H1 (cell line): ENCODE results near the gene MAOA. TPM values are rescaled to one million over a fixed set of nuclear protein-coding genes. Genes with fewer than 3 reads are reported as not detected.

Experiments
- CTCF ChIA-PET: fragments of 300-600 bp; sonication (Branson Sonifier 250); formaldehyde crosslinking; loops from one replicate; lab custom pipeline; 2021; ENCODE audit not compliant: partially characterized antibody; lab: Charles Lee
- POLR2A ChIA-PET: fragments of 300-600 bp; sonication (Branson Sonifier 250); formaldehyde crosslinking; loops from one replicate; lab custom pipeline; 2021; ENCODE audit warnings: inconsistent platforms; ENCODE audit not compliant: partially characterized antibody; lab: Charles Lee
- DNase-seq, 2 experiments: peaks; one replicate each; pipeline versions ENCODE4 v3.0.0 to v3.0.0-alpha.2; 2010 to 2022; ENCODE audit warnings: low spot score in 2 of 2, low read depth in 1 of 2, mixed read lengths in 1 of 2
- FAIRE-seq: peaks from 2 replicates; lab custom pipeline; 2011; peaks lifted over from hg19 to GRCh38; lab: Jason Lieb, UNC
- H2AFZ ChIP-seq: 2 replicates; pipeline ENCODE4 v1.8.1; 2012; ENCODE audit warnings: low read length, inconsistent platforms
- H2AK5ac ChIP-seq: 2 replicates; pipeline ENCODE4 v1.6.1; 2013; ENCODE audit warnings: low read depth, low read length
- H2BK120ac ChIP-seq: replicated peaks from 2 replicates; pipeline ENCODE3; 2013; ENCODE audit warnings: low read depth, low read length, inconsistent platforms
- H2BK12ac ChIP-seq: 2 replicates; pipeline ENCODE4 v1.6.1; 2013; ENCODE audit warnings: low read depth, low read length
- H2BK15ac ChIP-seq: 2 replicates; pipeline ENCODE4 v1.6.1; 2013; ENCODE audit warnings: low read length
- H2BK20ac ChIP-seq: 2 replicates; pipeline ENCODE4 v1.6.1; 2013; ENCODE audit warnings: low read length
- H2BK5ac ChIP-seq: 2 replicates; pipeline ENCODE4 v1.6.1; 2013; ENCODE audit warnings: low read depth, low read length
- H3K14ac ChIP-seq: 2 replicates; pipeline ENCODE4 v1.6.1; 2013; ENCODE audit warnings: inconsistent platforms; ENCODE audit not compliant: insufficient read length
- H3K18ac ChIP-seq: 2 replicates; pipeline ENCODE4 v1.6.1; 2013; ENCODE audit warnings: low read length; ENCODE audit errors: extremely low read depth
- H3K23ac ChIP-seq: 2 replicates; pipeline ENCODE4 v1.6.1; 2013; ENCODE audit warnings: inconsistent platforms; ENCODE audit not compliant: insufficient read length
- H3K23me2 ChIP-seq: 2 replicates; pipeline ENCODE4 v1.6.1; 2013; ENCODE audit warnings: low read depth, low read length
- H3K27ac ChIP-seq: 2 replicates; pipeline ENCODE4 v1.6.1; 2011; ENCODE audit warnings: low read depth, low read length, inconsistent platforms
- H3K27me3 ChIP-seq, 4 experiments: replicated peaks in 1 of 4; 1 replicate in 1 of 4; 2 replicates in 3 of 4; pipeline versions ENCODE4 v1.6.1 to v1.8.1; 2011 to 2013; ENCODE audit warnings: low read length in 3 of 4, mild to moderate bottlenecking in 3 of 4, inconsistent platforms in 2 of 4, mixed read lengths in 2 of 4, moderate library complexity in 1 of 4; ENCODE audit not compliant: control insufficient read depth in 3 of 4, insufficient read depth in 3 of 4; ENCODE audit errors: extremely low read depth in 1 of 4
- H3K36me3 ChIP-seq, 4 experiments: 2 replicates each; pipeline versions ENCODE4 v1.6.1 to v1.8.1; 2011 to 2013; ENCODE audit warnings: mild to moderate bottlenecking in 4 of 4, low read length in 3 of 4, moderate library complexity in 2 of 4, control low read depth in 1 of 4, inconsistent platforms in 1 of 4; ENCODE audit not compliant: insufficient read depth in 4 of 4, control insufficient read depth in 2 of 4
- H3K4ac ChIP-seq: replicated peaks from 2 replicates; pipeline ENCODE3; 2013; ENCODE audit warnings: low read length, low read depth, mixed read lengths, inconsistent platforms; ENCODE audit not compliant: insufficient read length
- H3K4me1 ChIP-seq, 4 experiments: replicated peaks in 1 of 4; 1 replicate in 1 of 4; 2 replicates in 3 of 4; pipeline versions ENCODE4 v1.6.1 to v1.8.1; 2011 to 2013; ENCODE audit warnings: low read length in 3 of 4, inconsistent platforms in 2 of 4, mixed read lengths in 1 of 4; ENCODE audit not compliant: insufficient read depth in 4 of 4, control insufficient read depth in 3 of 4
- H3K4me2 ChIP-seq, 2 experiments: 2 replicates each; pipeline versions ENCODE4 v1.6.1 to v1.8.1; 2011 to 2013; ENCODE audit warnings: low read depth in 2 of 2, low read length in 2 of 2, control low read depth in 1 of 2, inconsistent platforms in 1 of 2, mild to moderate bottlenecking in 1 of 2; ENCODE audit not compliant: insufficient read depth in 1 of 2
- H3K4me3 ChIP-seq, 4 experiments: fragments of 200-600, 300-600 bp in 1 of 4; sonication (generic), shearing (Covaris generic), sonication (Bioruptor Twin) in 1 of 4; 2 replicates each; pipeline versions ENCODE4 v1.5.1 to v1.8.1; 2011 to 2016; ENCODE audit warnings: low read length in 4 of 4, low read depth in 3 of 4, control low read depth in 2 of 4, inconsistent platforms in 2 of 4, mild to moderate bottlenecking in 2 of 4, mixed read lengths in 1 of 4, moderate library complexity in 1 of 4; ENCODE audit not compliant: insufficient read depth in 2 of 4; ENCODE audit errors: extremely low read depth in 1 of 4
- H3K56ac ChIP-seq: replicated peaks from 2 replicates; pipeline ENCODE3; 2013; ENCODE audit warnings: low read depth, mild to moderate bottlenecking, mixed read lengths, low read length, inconsistent platforms; ENCODE audit not compliant: insufficient read length
- H3K79me1 ChIP-seq: 2 replicates; pipeline ENCODE4 v1.6.1; 2013; ENCODE audit warnings: low read depth, low read length, control low read depth
- H3K79me2 ChIP-seq, 2 experiments: 2 replicates each; pipeline versions ENCODE4 v1.6.1 to v1.8.1; 2012 to 2013; ENCODE audit warnings: low read length in 2 of 2, mild to moderate bottlenecking in 2 of 2, inconsistent platforms in 1 of 2; ENCODE audit not compliant: insufficient read depth in 2 of 2, control insufficient read depth in 1 of 2
- H3K9ac ChIP-seq, 4 experiments: replicated peaks in 1 of 4; 1 replicate in 1 of 4; 2 replicates in 3 of 4; pipeline versions ENCODE4 v1.6.1 to v1.8.1; 2011 to 2013; ENCODE audit warnings: low read depth in 3 of 4, low read length in 3 of 4, control low read depth in 2 of 4, mild to moderate bottlenecking in 2 of 4, moderate library complexity in 2 of 4, inconsistent platforms in 1 of 4; ENCODE audit errors: extremely low read depth in 1 of 4
- H3K9me3 ChIP-seq, 2 experiments: 2 replicates each; pipeline versions ENCODE4 v1.6.1 to v1.8.1; 2012 to 2013; ENCODE audit warnings: mild to moderate bottlenecking in 2 of 2, moderate library complexity in 2 of 2, control low read depth in 1 of 2, inconsistent platforms in 1 of 2, low read depth in 1 of 2, low read length in 1 of 2, mixed read lengths in 1 of 2; ENCODE audit not compliant: insufficient read depth in 2 of 2
- H4K20me1 ChIP-seq, 2 experiments: replicated peaks in 1 of 2; 2 replicates each; pipeline versions ENCODE3 to v1.8.1; 2011 to 2013; ENCODE audit warnings: inconsistent platforms in 2 of 2, low read length in 2 of 2, mild to moderate bottlenecking in 1 of 2; ENCODE audit not compliant: insufficient read depth in 2 of 2, control insufficient read depth in 1 of 2
- H4K5ac ChIP-seq: 2 replicates; pipeline ENCODE4 v1.6.1; 2013; ENCODE audit warnings: low read length, low read depth, mixed read lengths, inconsistent platforms; ENCODE audit not compliant: insufficient read length
- H4K8ac ChIP-seq: 2 replicates; pipeline ENCODE4 v1.8.0; 2013; ENCODE audit warnings: mild to moderate bottlenecking, moderate library complexity, low read length, inconsistent platforms; ENCODE audit not compliant: insufficient read depth; ENCODE audit errors: extremely low read depth
- H4K91ac ChIP-seq: replicated peaks from 2 replicates; pipeline ENCODE3; 2013; ENCODE audit warnings: low read length, mixed read lengths, inconsistent platforms; ENCODE audit not compliant: insufficient read length
- BRCA1 ChIP-seq: IDR thresholded peaks from 2 replicates; pipeline ENCODE4 v1.6.1; 2012; ENCODE audit warnings: low read depth, low read length, improper control_type of control experiment
- CEBPB ChIP-seq: IDR thresholded peaks from 2 replicates; pipeline ENCODE4 v1.6.1; 2012; ENCODE audit warnings: low read depth, low read length
- CHD1 ChIP-seq: IDR thresholded peaks from 2 replicates; pipeline ENCODE4 v1.6.1; 2012; ENCODE audit warnings: low read depth, low read length, improper control_type of control experiment
- GTF2F1 ChIP-seq: IDR thresholded peaks from 2 replicates; pipeline ENCODE4 v1.6.1; 2012; ENCODE audit warnings: low read depth, low read length, improper control_type of control experiment, borderline replicate concordance
- SAP30 ChIP-seq: fragments of 300-600 bp; sonication (generic); IDR thresholded peaks from 2 replicates; pipeline ENCODE4 v1.7.1; 2012; ENCODE audit warnings: low read length, moderate library complexity, mild to moderate bottlenecking, inconsistent platforms; ENCODE audit not compliant: insufficient read depth, insufficient replicate concordance
- SIN3A ChIP-seq, 2 experiments: IDR thresholded peaks in 1 of 2; conservative IDR thresholded peaks in 1 of 2; 2 replicates each; pipeline ENCODE4 v1.6.1; 2011 to 2012; ENCODE audit warnings: low read length in 2 of 2, improper control_type of control experiment in 1 of 2, low read depth in 1 of 2, mild to moderate bottlenecking in 1 of 2
- polyA plus RNA-seq, 7 experiments: library from polyadenylated mRNA; depleted of rRNA in 3 of 7; stranded (reverse) in 5 of 7; unstranded in 2 of 7; fragments of >200 nt in 5 of 7; fragments of 200-250 nt in 2 of 7; gene quantifications; 1 replicate in 5 of 7; 2 replicates in 1 of 7; 4 replicates in 1 of 7; pipeline versions ENCODE4 v1.2.1 to v1.2.3, GENCODE V29; 2011 to 2013; ENCODE audit warnings: missing spikeins in 2 of 7, mixed read lengths in 2 of 7
- total RNA-seq: library from RNA; stranded (reverse); fragmentation: NEBNext Ultra II Directional; extraction: Animal tissue kit (Norgen Biotek cat#: 25700); gene quantifications from 2 replicates; pipeline ENCODE4 v1.2.1, GENCODE V29; 2021

MAOA gene
- total and polyA plus RNA-seq, 2 of the 8 experiments (the other 6 are each of a cell fraction or from before 2014, with no cell fraction given), result 2.6 to 8.2 TPM

GRCh38 chrX:43682726-43683125, 26.6 kb downstream of the MAOA start:
- H4K91ac ChIP-seq, result no peak overlapping the region
- no peak overlapping the region for H3K4me2 ChIP-seq
- H2BK5ac ChIP-seq, result no peak overlapping the region
- H3K79me2 ChIP-seq, result no peaks in the 10 kb centered on the region
- no peak overlapping the region for H3K27ac ChIP-seq
- H2AK5ac ChIP-seq, result no peak overlapping the region
- no peaks in the 10 kb centered on the region for H3K27me3 ChIP-seq
- no peak overlapping the region for H3K56ac ChIP-seq
- H4K20me1 ChIP-seq, result no peaks in the 10 kb centered on the region
- no peak overlapping the region for H2BK15ac ChIP-seq
- H2BK12ac ChIP-seq, result no peak overlapping the region
- FAIRE-seq (no peak), DNase-seq (no peak)
- no peak overlapping the region for H2AFZ ChIP-seq
- no peak overlapping the region for H2BK120ac ChIP-seq
- H3K4me1 ChIP-seq, result no peaks in the 10 kb centered on the region; a peak in 1 of 7 replicates
- no peak overlapping the region for H4K8ac ChIP-seq
- no peak overlapping the region for H4K5ac ChIP-seq
- no peaks in the 10 kb centered on the region for H3K79me1 ChIP-seq
- H3K14ac ChIP-seq, result no peak overlapping the region
- CTCF ChIA-PET, result no interaction called here
- H3K9me3 ChIP-seq, result no peaks in the 10 kb centered on the region
- no peak overlapping the region for H3K9ac ChIP-seq
- no peak overlapping the region for H3K18ac ChIP-seq
- H3K4ac ChIP-seq, result no peak overlapping the region
- H3K36me3 ChIP-seq, result no peaks in the 10 kb centered on the region
- no peak overlapping the region for H3K23ac ChIP-seq
- POLR2A ChIA-PET, result no interaction called here
- no peaks in the 10 kb centered on the region for H3K23me2 ChIP-seq
- no peak overlapping the region for H3K4me3 ChIP-seq
- H2BK20ac ChIP-seq, result no peak overlapping the region
- TF ChIP-seq CEBPB (no peak), BRCA1 (no peak), SIN3A (conservative IDR thresholded peaks at IDR 0.05 in 1 of 2, IDR thresholded peaks at IDR 0.05 in 1 of 2; ENCODE audit: low read depth in 1 of 2, low read length in 2 of 2) (no peak), SAP30 (no peak), CHD1 (no peak), GTF2F1 (no peak)
